B cell (primary cell): ENCODE results near the gene SIGMAR1. TPM values are rescaled to one million over a fixed set of nuclear protein-coding genes. Genes with fewer than 3 reads are reported as not detected.

Experiments used
- ATAC-seq: fragments of 200-7000 bp; cut with Tn5 transposase; one replicate; pipeline ENCODE4 v1.10.0; 2021; ENCODE audit warnings: low read depth, mild to moderate bottlenecking, moderate number of reproducible peaks, moderate library complexity
- CTCF ChIA-PET: fragments of 350-600 bp; sonication (Branson Sonifier 250); formaldehyde crosslinking; loops from one replicate; lab custom pipeline; 2021; ENCODE audit warnings: antibody characterized with exemption, inconsistent platforms; lab: Charles Lee
- POLR2A ChIA-PET: fragments of 350-600 bp; sonication (Branson Sonifier 250); formaldehyde crosslinking; loops from one replicate; lab custom pipeline; 2021; ENCODE audit warnings: antibody characterized with exemption; lab: Charles Lee
- DNase-seq: peaks from one replicate; pipeline ENCODE4 v3.0.0; 2013
- H2AFZ ChIP-seq: 2 replicates; pipeline ENCODE4 v1.6.1; 2012; ENCODE audit warnings: mild to moderate bottlenecking, low read depth, low read length; ENCODE audit not compliant: insufficient read depth, poor library complexity, severe bottlenecking
- H3K27ac ChIP-seq, 2 donors: 1 replicate in 1 of 2; 2 replicates in 1 of 2; pipeline ENCODE4 v1.5.1; 2012 to 2013; ENCODE audit warnings: low read length in 2 of 2, mild to moderate bottlenecking in 2 of 2, moderate library complexity in 1 of 2
- H3K27me3 ChIP-seq, 4 experiments: fragments of 200-600 bp in 1 of 4; sonication (generic) in 1 of 4; replicated peaks in 1 of 4; 1 replicate in 2 of 4; 2 replicates in 2 of 4; pipeline versions ENCODE4 v1.6.1 to v1.7.0; 2013 to 2016; ENCODE audit warnings: low read length in 3 of 4, mild to moderate bottlenecking in 2 of 4, mixed read lengths in 1 of 4, moderate library complexity in 1 of 4; ENCODE audit not compliant: insufficient read depth in 4 of 4, control insufficient read depth in 3 of 4; ENCODE audit errors: control extremely low read depth in 1 of 4
- H3K36me3 ChIP-seq, 2 experiments: replicated peaks in 1 of 2; 1 replicate in 1 of 2; 2 replicates in 1 of 2; pipeline versions ENCODE4 v1.6.1 to v1.7.1; 2013; ENCODE audit warnings: low read length in 1 of 2; ENCODE audit not compliant: insufficient read depth in 2 of 2, control insufficient read depth in 1 of 2; ENCODE audit errors: control extremely low read depth in 1 of 2, extremely low read depth in 1 of 2
- H3K4me1 ChIP-seq, 2 donors: fragments of 200-600 bp in 1 of 2; sonication (generic) in 1 of 2; 1 replicate in 1 of 2; 2 replicates in 1 of 2; pipeline versions ENCODE4 v1.5.1 to v1.6.1; 2013 to 2017; ENCODE audit warnings: low read length in 2 of 2; ENCODE audit not compliant: control insufficient read depth in 2 of 2, insufficient read depth in 2 of 2
- H3K4me2 ChIP-seq: replicated peaks from 2 replicates; pipeline ENCODE3; 2012; ENCODE audit warnings: mild to moderate bottlenecking, low read depth, low read length; ENCODE audit not compliant: poor library complexity, severe bottlenecking
- H3K4me3 ChIP-seq, 5 experiments: fragments of 200-600 bp in 1 of 5; sonication (generic) in 1 of 5; 1 replicate in 3 of 5; 2 replicates in 2 of 5; pipeline versions ENCODE4 v1.5.1 to v1.7.0; 2011 to 2016; ENCODE audit warnings: low read length in 4 of 5, mild to moderate bottlenecking in 4 of 5, low read depth in 2 of 5, control low read depth in 1 of 5, moderate library complexity in 1 of 5; ENCODE audit not compliant: insufficient read depth in 1 of 5; ENCODE audit errors: control extremely low read depth in 1 of 5, extremely low read depth in 1 of 5
- H3K79me2 ChIP-seq: fragments of 200-600 bp; sonication (generic); one replicate; pipeline ENCODE4 v1.6.0; 2016; ENCODE audit warnings: low read length; ENCODE audit not compliant: control insufficient read depth, insufficient read depth
- H3K9ac ChIP-seq: fragments of 200-600 bp; sonication (generic); 2 replicates; pipeline ENCODE4 v1.6.1; 2017; ENCODE audit warnings: mild to moderate bottlenecking, low read length, moderate library complexity
- H3K9me3 ChIP-seq, 3 donors: one replicate each; pipeline versions ENCODE4 v1.6.1 to v1.7.1; 2013; ENCODE audit warnings: low read length in 2 of 3; ENCODE audit not compliant: control insufficient read depth in 2 of 3, insufficient read depth in 1 of 3; ENCODE audit errors: control extremely low read depth in 1 of 3
- H4K20me1 ChIP-seq: 2 replicates; pipeline ENCODE4 v1.6.0; 2012; ENCODE audit warnings: mild to moderate bottlenecking, low read length; ENCODE audit not compliant: insufficient read depth, control insufficient read depth, poor library complexity, severe bottlenecking
- H3K27ac Mint-ChIP-seq: one replicate; pipeline ENCODE4 v1.8.0; 2021; ENCODE audit warnings: mixed read lengths
- H3K27me3 Mint-ChIP-seq: one replicate; pipeline ENCODE4 v1.8.0; 2021; ENCODE audit warnings: mixed read lengths
- H3K4me1 Mint-ChIP-seq: one replicate; pipeline ENCODE4 v1.8.0; 2021; ENCODE audit warnings: mixed read lengths
- H3K4me3 Mint-ChIP-seq: one replicate; pipeline ENCODE4 v1.8.0; 2021; ENCODE audit warnings: mixed read lengths
- H3K9me3 Mint-ChIP-seq: one replicate; pipeline ENCODE4 v1.8.0; 2022; ENCODE audit warnings: mixed read lengths; ENCODE audit not compliant: insufficient read depth
- EZH2 ChIP-seq: IDR thresholded peaks from 2 replicates; pipeline ENCODE4 v1.6.1; 2012; ENCODE audit warnings: borderline replicate concordance, low read depth, mild to moderate bottlenecking, moderate library complexity, low read length; ENCODE audit not compliant: insufficient read depth, poor library complexity, severe bottlenecking
- WGBS: methylation state at CpG from one replicate; pipeline ENCODE4 v1.1.5; 2013; ENCODE audit warnings: missing lambda C conversion rate; ENCODE audit not compliant: insufficient coverage; 5-methylcytosine and 5-hydroxymethylcytosine counted together
- intact Hi-C: fragments of 100-400 bp; cut with micrococcal nuclease; formaldehyde crosslinking; loops from one replicate; pipeline ENCODE4 v1.10.0; 2022
- polyA plus RNA-seq: library from polyadenylated mRNA; depleted of rRNA; stranded (reverse); fragments of >200 nt; gene quantifications from 2 replicates; pipeline ENCODE4 v1.2.3, GENCODE V29; 2012
- total RNA-seq, 2 donors: library from RNA; stranded (reverse); fragments of 120-200 nt in 1 of 2; gene quantifications; 1 replicate in 1 of 2; 2 replicates in 1 of 2; pipeline versions ENCODE4 v1.2.3 to v1.2.4, GENCODE V29; 2013 to 2022
- TF ChIP-seq, protein P1 (sequence below): fragments of 200-600 bp; IDR thresholded peaks from one replicate; pipeline ENCODE4 v1.8.0; 2022; ENCODE audit warnings: antibody characterized with exemption, mild to moderate bottlenecking

Gene SIGMAR1
- total and polyA plus RNA-seq, 2 donors (not counting 1 experiment from before 2014, with no cell fraction given) = 21.4 to 30.7 TPM

DNA sequence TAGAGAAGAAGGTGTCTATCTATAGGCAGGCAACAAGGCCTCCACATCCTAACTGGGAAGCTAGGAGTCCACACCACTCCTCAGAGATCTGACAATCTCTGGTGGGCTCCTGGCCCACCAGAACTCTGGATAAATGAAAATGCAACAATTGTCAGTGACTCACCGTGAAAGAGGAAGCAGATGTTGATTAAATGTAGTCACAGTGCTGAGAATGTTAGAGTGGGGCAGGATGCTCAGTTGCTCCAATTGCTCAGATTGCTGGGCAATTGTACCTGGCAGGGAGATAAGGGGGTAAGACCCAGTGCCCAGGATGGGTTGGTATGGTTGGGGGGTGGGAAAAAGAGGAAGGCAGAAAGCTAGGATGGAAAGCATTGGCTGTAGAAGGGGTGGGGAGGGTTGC lies 49.1 kb upstream of the SIGMAR1 start:
- H3K9me3 ChIP-seq = no peaks in the 10 kb centered on the region
- no peaks in the 10 kb centered on the region for H3K36me3 ChIP-seq
- H3K27ac ChIP-seq = no peak overlapping the region
- H4K20me1 ChIP-seq = no peaks in the 10 kb centered on the region
- ATAC-seq (no peak), DNase-seq (no peak)
- Mint-ChIP-seq H3K4me1 (peaks cover 3% of the 10 kb centered on the region), H3K9me3 (no peaks in the 10 kb centered on the region), H3K27ac (no peak overlapping the region), H3K4me3 (no peak overlapping the region), H3K27me3 (peaks cover 8% of the 10 kb centered on the region)
- peaks cover 0 to 8% of the 10 kb centered on the region in 2 donors for H3K4me1 ChIP-seq
- no peak overlapping the region for H3K4me3 ChIP-seq
- no peak overlapping the region for H3K4me2 ChIP-seq
- H2AFZ ChIP-seq = no peak overlapping the region
- CTCF ChIA-PET = interaction anchor here (1.5 kb wide), 2 partner anchors 16 to 29 kb away, joined by 3 to 4 read pairs; no protein-coding TSS in a partner anchor
- POLR2A ChIA-PET = no interaction called here
- intact Hi-C loops = no loop called here
- H3K79me2 ChIP-seq = no peaks in the 10 kb centered on the region
- H3K9ac ChIP-seq = no peak overlapping the region
- H3K27me3 ChIP-seq = peaks cover 0 to 6% (median 0%) of the 10 kb centered on the region in 4 experiments
- WGBS = 4% methylated on average over 1 of the region's 1 CpG
- TF ChIP-seq, protein P1, sequence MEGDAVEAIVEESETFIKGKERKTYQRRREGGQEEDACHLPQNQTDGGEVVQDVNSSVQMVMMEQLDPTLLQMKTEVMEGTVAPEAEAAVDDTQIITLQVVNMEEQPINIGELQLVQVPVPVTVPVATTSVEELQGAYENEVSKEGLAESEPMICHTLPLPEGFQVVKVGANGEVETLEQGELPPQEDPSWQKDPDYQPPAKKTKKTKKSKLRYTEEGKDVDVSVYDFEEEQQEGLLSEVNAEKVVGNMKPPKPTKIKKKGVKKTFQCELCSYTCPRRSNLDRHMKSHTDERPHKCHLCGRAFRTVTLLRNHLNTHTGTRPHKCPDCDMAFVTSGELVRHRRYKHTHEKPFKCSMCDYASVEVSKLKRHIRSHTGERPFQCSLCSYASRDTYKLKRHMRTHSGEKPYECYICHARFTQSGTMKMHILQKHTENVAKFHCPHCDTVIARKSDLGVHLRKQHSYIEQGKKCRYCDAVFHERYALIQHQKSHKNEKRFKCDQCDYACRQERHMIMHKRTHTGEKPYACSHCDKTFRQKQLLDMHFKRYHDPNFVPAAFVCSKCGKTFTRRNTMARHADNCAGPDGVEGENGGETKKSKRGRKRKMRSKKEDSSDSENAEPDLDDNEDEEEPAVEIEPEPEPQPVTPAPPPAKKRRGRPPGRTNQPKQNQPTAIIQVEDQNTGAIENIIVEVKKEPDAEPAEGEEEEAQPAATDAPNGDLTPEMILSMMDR = no peak
- no peak for TF ChIP-seq EZH2

DNA sequence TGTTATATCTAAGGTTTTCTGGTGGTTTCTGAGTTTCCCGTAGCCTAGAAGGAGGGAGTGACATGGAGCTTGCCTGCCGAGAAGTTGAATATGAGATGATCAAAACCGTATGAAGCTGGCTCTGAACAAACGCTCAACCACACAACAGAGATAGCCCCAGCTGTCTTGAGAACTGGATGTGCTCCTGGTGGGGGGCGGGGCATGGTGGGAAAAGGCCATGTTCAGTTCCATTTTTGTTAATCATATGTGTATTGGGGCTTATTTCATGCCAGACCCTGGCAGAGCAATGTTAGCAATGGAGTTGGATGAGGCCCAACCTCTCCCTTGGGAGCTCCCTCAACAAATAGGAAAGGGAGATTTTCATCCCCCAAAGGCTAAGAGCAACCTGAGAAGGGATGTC lies 48.6 kb upstream of the SIGMAR1 start:
- H3K4me3 ChIP-seq = no peak overlapping the region
- Mint-ChIP-seq H3K9me3 (no peaks in the 10 kb centered on the region), H3K4me1 (peaks cover 3% of the 10 kb centered on the region), H3K27ac (no peak overlapping the region), H3K27me3 (peaks cover 8% of the 10 kb centered on the region), H3K4me3 (no peak overlapping the region)
- intact Hi-C loops = no loop called here
- peaks cover 0 to 4% (median 0%) of the 10 kb centered on the region in 4 experiments for H3K27me3 ChIP-seq
- H3K9me3 ChIP-seq = no peaks in the 10 kb centered on the region
- no peak overlapping the region for H3K9ac ChIP-seq
- no peak overlapping the region for H3K4me2 ChIP-seq
- POLR2A ChIA-PET = no interaction called here
- H3K36me3 ChIP-seq = no peaks in the 10 kb centered on the region
- H3K27ac ChIP-seq = no peak overlapping the region
- 91% methylated on average over 5 of the region's 5 CpGs for WGBS
- no peak overlapping the region for H2AFZ ChIP-seq
- peaks cover 0 to 8% of the 10 kb centered on the region in 2 donors for H3K4me1 ChIP-seq
- H4K20me1 ChIP-seq = no peaks in the 10 kb centered on the region
- H3K79me2 ChIP-seq = no peaks in the 10 kb centered on the region
- no peak for TF ChIP-seq EZH2
- TF ChIP-seq, protein P1 = no peak
- DNase-seq (no peak), ATAC-seq (no peak)
- CTCF ChIA-PET = interaction anchor here (1.5 kb wide), 2 partner anchors 16 to 30 kb away, joined by 3 to 4 read pairs; no protein-coding TSS in a partner anchor
